ENCODE results near the gene ADIPOQ.

GRCh38 chr3:186828340-186828739 lies 14.2 kb upstream of the ADIPOQ start:
- no peak for TF ChIP-seq CTCF (IDR thresholded peaks at IDR 0.05)
- TF ChIP-seq EZH2 (IDR thresholded peaks at IDR 0.05) = no peak
- no peak for TF ChIP-seq EZH2phosphoT487 (IDR thresholded peaks at IDR 0.05)

Measured in neural progenitor cell (in vitro differentiated cells).